ENCODE measurements around the gene C12orf42. TPM values are rescaled to one million over a fixed set of nuclear protein-coding genes. Genes with fewer than 3 reads are reported as not detected.
A peak's percentile ranks its signal among the peaks of the same experiment; 100 is the strongest.

The C12orf42 gene
- not detected for total RNA-seq
- long read RNA-seq: 0 reads

GRCh38 chr12:103495469-103496456 lies at the start of gene C12orf42:
Gene C12orf42 (minus strand): TSS chr12:103495968. CDS start chr12:103478426, 17,542 bp downstream.
- ATAC-seq (peak; percentile 66), DNase-seq (peak; percentile 43)
- intact Hi-C loops (cut with micrococcal nuclease): no loop called here

- ATAC-seq: no peak
- no peak for DNase-seq
- intact Hi-C loops (cut with micrococcal nuclease): loop anchor here (10.0 kb wide), 2 partner anchors 597 to 657 kb away; no protein-coding TSS in a partner anchor
Observed at GRCh38 chr12:103542078-103542477, 46.3 kb upstream of the C12orf42 start.

- ATAC-seq: no peak
- DNase-seq: no peak
- intact Hi-C loops (cut with micrococcal nuclease): loop anchor here (10.0 kb wide), 2 partner anchors 596 to 656 kb away; no protein-coding TSS in a partner anchor
Observed at GRCh38 chr12:103540319-103540718, 44.6 kb upstream of the C12orf42 start.

- ATAC-seq (no peak), DNase-seq (no peak)
- intact Hi-C loops (cut with micrococcal nuclease): no loop called here
Observed at GRCh38 chr12:103538397-103538796, 42.6 kb upstream of the C12orf42 start.

GRCh38 chr12:103530307-103531066 lies 34.7 kb upstream of the C12orf42 start:
- no peak for DNase-seq
- no peak for ATAC-seq
- intact Hi-C loops (cut with micrococcal nuclease): no loop called here

- intact Hi-C loops (cut with micrococcal nuclease): no loop called here
- no peak for DNase-seq
- ATAC-seq: no peak
Observed at GRCh38 chr12:103529306-103529705, 33.5 kb upstream of the C12orf42 start.

GRCh38 chr12:103524238-103524875 lies 28.6 kb upstream of the C12orf42 start:
- no peak for ATAC-seq
- intact Hi-C loops (cut with micrococcal nuclease): no loop called here

GRCh38 chr12:103523771-103524170 lies 28.0 kb upstream of the C12orf42 start:
- no peak for ATAC-seq
- intact Hi-C loops (cut with micrococcal nuclease): no loop called here
- no peak for DNase-seq

More at GRCh38 chr12:103524238-103524875, 28.6 kb upstream of the C12orf42 start:
- DNase-seq: no peak

- ATAC-seq (no peak), DNase-seq (no peak)
- intact Hi-C loops (cut with micrococcal nuclease): no loop called here
Observed at GRCh38 chr12:103520686-103521215, 25.0 kb upstream of the C12orf42 start.

GRCh38 chr12:103519632-103520031 lies 23.9 kb upstream of the C12orf42 start:
- ATAC-seq (no peak), DNase-seq (no peak)
- intact Hi-C loops (cut with micrococcal nuclease): no loop called here

- intact Hi-C loops (cut with micrococcal nuclease): no loop called here
- no peak for ATAC-seq
- no peak for DNase-seq
Observed at GRCh38 chr12:103518899-103519298, 23.1 kb upstream of the C12orf42 start.

- DNase-seq (no peak), ATAC-seq (no peak)
- intact Hi-C loops (cut with micrococcal nuclease): no loop called here
Observed at GRCh38 chr12:103517161-103517560, 21.4 kb upstream of the C12orf42 start.

GRCh38 chr12:103515341-103515740 lies 19.6 kb upstream of the C12orf42 start:
- DNase-seq: no peak
- intact Hi-C loops (cut with micrococcal nuclease): no loop called here
- ATAC-seq: no peak

- intact Hi-C loops (cut with micrococcal nuclease): no loop called here
- no peak for ATAC-seq
Observed at GRCh38 chr12:103513875-103514274, 18.1 kb upstream of the C12orf42 start.

GRCh38 chr12:103505371-103506236 lies 9.8 kb upstream of the C12orf42 start:
- ATAC-seq (no peak), DNase-seq (no peak)
- intact Hi-C loops (cut with micrococcal nuclease): no loop called here

More at GRCh38 chr12:103513875-103514274, 18.1 kb upstream of the C12orf42 start:
- no peak for DNase-seq

- ATAC-seq (no peak), DNase-seq (no peak)
- intact Hi-C loops (cut with micrococcal nuclease): no loop called here
Observed at GRCh38 chr12:103504606-103505005, 8.8 kb upstream of the C12orf42 start.

- intact Hi-C loops (cut with micrococcal nuclease): no loop called here
- ATAC-seq (no peak), DNase-seq (peak; percentile 40)
Observed at GRCh38 chr12:103503546-103504480, 8.0 kb upstream of the C12orf42 start.

All from left ventricle myocardium superior (tissue), 1 donor.